Measurements from ENCODE around the gene PCSK5. TPM values are rescaled to one million over a fixed set of nuclear protein-coding genes. Genes with fewer than 3 reads are reported as not detected.

Gene PCSK5
- total and polyA plus RNA-seq, 8 donors = 0.37 to 86.3 (median 4.9) TPM

GRCh38 chr9:76292246-76292645 is 401.8 kb downstream of the PCSK5 start:
- intact Hi-C loops (cut with DNase I; ENCODE audit: low total_unique reads) = no loop called here
- no peaks in the 10 kb centered on the region for H3K27me3 ChIP-seq
- no peak overlapping the region for H3K4me3 ChIP-seq
- 65 to 79% (median 73%) methylated on average over 7 of the region's 7 CpGs for WGBS, 5 donors
- H3K36me3 ChIP-seq = no peaks in the 10 kb centered on the region
- H3K9me3 ChIP-seq = no peaks in the 10 kb centered on the region
- TF ChIP-seq POLR2AphosphoS5 (IDR thresholded peaks at IDR 0.05) = no peak
- TF ChIP-seq CTCF (IDR thresholded peaks at IDR 0.05) = no peak
- no peak for TF ChIP-seq POLR2A (IDR thresholded peaks at IDR 0.05)
- no peak for TF ChIP-seq EP300 (IDR thresholded peaks at IDR 0.05)
- peak in 1 of 2 donors; percentile 16 for DNase-seq
- no peak overlapping the region for H3K27ac ChIP-seq
- H3K4me1 ChIP-seq = peaks cover 0 to under 1% (median 0%) of the 10 kb centered on the region in 4 donors

GRCh38 chr9:76292658-76293057 is 402.2 kb downstream of the PCSK5 start:
- intact Hi-C loops (cut with DNase I; ENCODE audit: low total_unique reads) = no loop called here
- H3K4me1 ChIP-seq = peaks cover 0 to 4% (median 0%) of the 10 kb centered on the region in 4 donors
- H3K27ac ChIP-seq = no peak overlapping the region
- H3K9me3 ChIP-seq = no peaks in the 10 kb centered on the region
- 56 to 70% (median 65%) methylated on average over 5 of the region's 5 CpGs for WGBS, 5 donors
- no peak overlapping the region for H3K4me3 ChIP-seq
- DNase-seq = no peak
- TF ChIP-seq POLR2A (IDR thresholded peaks at IDR 0.05) (no peak), CTCF (IDR thresholded peaks at IDR 0.05) (no peak), EP300 (IDR thresholded peaks at IDR 0.05) (no peak), POLR2AphosphoS5 (IDR thresholded peaks at IDR 0.05) (no peak)
- no peaks in the 10 kb centered on the region for H3K27me3 ChIP-seq
- no peaks in the 10 kb centered on the region for H3K36me3 ChIP-seq

- Histone ChIP-seq H3K4me1 (peaks cover 0 to 9% (median 3%) of the 10 kb centered on the region in 4 donors), H3K36me3 (no peaks in the 10 kb centered on the region), H3K9me3 (no peaks in the 10 kb centered on the region), H3K4me3 (no peak overlapping the region), H3K27me3 (no peaks in the 10 kb centered on the region), H3K27ac (no peak overlapping the region)
- 65 to 75% (median 68%) methylated on average over 5 of the region's 5 CpGs for WGBS, 5 donors
- intact Hi-C loops (cut with DNase I; ENCODE audit: low total_unique reads) = no loop called here
- DNase-seq = no peak
- TF ChIP-seq CTCF (IDR thresholded peaks at IDR 0.05) = no peak
- TF ChIP-seq EP300 (IDR thresholded peaks at IDR 0.05) = no peak
- TF ChIP-seq POLR2A (IDR thresholded peaks at IDR 0.05) = no peak
- no peak for TF ChIP-seq POLR2AphosphoS5 (IDR thresholded peaks at IDR 0.05)
Measured at GRCh38 chr9:76294301-76294700, 403.8 kb downstream of the PCSK5 start.

GRCh38 chr9:76296561-76297310 is 406.3 kb downstream of the PCSK5 start:
- Histone ChIP-seq H3K4me1 (peaks cover 0 to 9% (median 3%) of the 10 kb centered on the region in 4 donors), H3K36me3 (no peaks in the 10 kb centered on the region), H3K9me3 (no peaks in the 10 kb centered on the region), H3K27ac (peak overlapping the region in 1 of 5 donors; percentile 54), H3K4me3 (no peak overlapping the region), H3K27me3 (no peaks in the 10 kb centered on the region)
- TF ChIP-seq CTCF (IDR thresholded peaks at IDR 0.05) (no peak), EP300 (IDR thresholded peaks at IDR 0.05) (no peak), POLR2A (IDR thresholded peaks at IDR 0.05) (no peak), POLR2AphosphoS5 (IDR thresholded peaks at IDR 0.05) (no peak)
- intact Hi-C loops (cut with DNase I; ENCODE audit: low total_unique reads) = no loop called here
- WGBS, 5 donors = 80 to 89% (median 83%) methylated on average over 11 of the region's 11 CpGs
- peak in 1 of 2 donors; percentile 51 for DNase-seq

All from stomach (tissue), 9 donors.